PFSK-1 (cell line): ENCODE data around the gene SLC6A2.

ENCODE experiments used
- FOXP2 ChIP-seq: optimal IDR thresholded peaks from 2 replicates; pipeline ENCODE3; 2011; ENCODE audit warnings: borderline replicate concordance, control low read depth, inconsistent platforms; ENCODE audit not compliant: insufficient read depth; ENCODE audit errors: extremely low read length, extremely low read depth
- POLR2AphosphoS5 ChIP-seq: IDR thresholded peaks from 2 replicates; pipeline ENCODE4 v1.6.1; 2012; ENCODE audit warnings: low read depth, mild to moderate bottlenecking, control low read depth, low read length, moderate library complexity
- REST ChIP-seq, 2 experiments: IDR thresholded peaks; 2 replicates each; pipeline versions ENCODE4 v1.6.1 to v1.8.0; 2011 to 2012; ENCODE audit warnings: low read depth in 2 of 2, low read length in 2 of 2, control low read depth in 1 of 2, inconsistent platforms in 1 of 2, mild to moderate bottlenecking in 1 of 2, moderate library complexity in 1 of 2; ENCODE audit not compliant: insufficient read depth in 1 of 2
- SIN3A ChIP-seq: IDR thresholded peaks from 2 replicates; pipeline ENCODE4 v1.6.1; 2012; ENCODE audit warnings: mild to moderate bottlenecking, low read length, moderate library complexity, borderline replicate concordance; ENCODE audit not compliant: insufficient read depth
- TAF1 ChIP-seq: IDR thresholded peaks from 2 replicates; pipeline ENCODE4 v1.6.1; 2012; ENCODE audit warnings: low read length, control low read depth, borderline replicate concordance; ENCODE audit not compliant: insufficient read depth

Gene SLC6A2

DNA sequence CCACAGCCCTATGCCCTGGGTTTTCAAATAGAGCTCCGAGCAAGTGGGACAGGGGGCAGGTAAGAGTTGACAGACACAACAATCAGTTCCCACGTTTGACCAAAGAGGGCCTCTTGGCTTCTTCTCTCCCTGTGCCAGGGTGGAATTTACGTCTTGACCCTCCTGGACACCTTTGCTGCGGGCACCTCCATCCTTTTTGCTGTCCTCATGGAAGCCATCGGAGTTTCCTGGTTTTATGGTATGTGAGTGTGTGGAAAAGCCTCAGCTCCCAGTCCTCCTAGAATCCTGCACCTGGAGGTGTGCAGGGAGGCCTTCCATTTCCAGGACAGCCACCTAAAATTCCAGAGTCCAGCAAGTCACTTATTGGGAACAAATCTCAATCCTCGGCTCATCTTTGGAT is 42.5 kb downstream of the SLC6A2 start:
- TF ChIP-seq POLR2AphosphoS5 (no peak), REST (IDR thresholded peaks at IDR 0.05; ENCODE audit: insufficient read depth in 1 of 2, low read depth in 2 of 2, low read length in 2 of 2) (no peak), SIN3A (no peak), FOXP2 (no peak), TAF1 (no peak)

DNA sequence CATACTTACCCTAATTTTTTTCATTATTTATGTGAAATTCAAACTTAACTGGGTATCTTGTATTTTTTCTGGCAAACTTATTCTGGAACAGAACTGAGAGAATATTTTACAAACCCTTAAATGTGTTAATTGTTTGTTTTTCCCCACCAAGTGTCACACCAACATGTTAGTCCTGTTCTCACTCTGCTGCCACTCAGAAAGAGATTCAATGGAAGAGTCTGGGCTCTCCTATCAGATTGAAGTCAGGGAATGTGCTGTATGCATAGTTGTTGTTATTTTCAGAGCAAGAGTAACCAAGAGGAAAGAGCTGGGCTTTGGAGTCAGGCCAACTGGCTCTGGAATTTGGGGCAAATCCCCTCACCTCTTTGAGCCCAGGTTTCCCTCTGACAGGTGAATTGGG is 43.2 kb downstream of the SLC6A2 start:
- no peak for TF ChIP-seq SIN3A
- no peak for TF ChIP-seq FOXP2
- no peak for TF ChIP-seq POLR2AphosphoS5
- no peak for TF ChIP-seq REST (IDR thresholded peaks at IDR 0.05; ENCODE audit: insufficient read depth in 1 of 2, low read depth in 2 of 2, low read length in 2 of 2)
- no peak for TF ChIP-seq TAF1

DNA sequence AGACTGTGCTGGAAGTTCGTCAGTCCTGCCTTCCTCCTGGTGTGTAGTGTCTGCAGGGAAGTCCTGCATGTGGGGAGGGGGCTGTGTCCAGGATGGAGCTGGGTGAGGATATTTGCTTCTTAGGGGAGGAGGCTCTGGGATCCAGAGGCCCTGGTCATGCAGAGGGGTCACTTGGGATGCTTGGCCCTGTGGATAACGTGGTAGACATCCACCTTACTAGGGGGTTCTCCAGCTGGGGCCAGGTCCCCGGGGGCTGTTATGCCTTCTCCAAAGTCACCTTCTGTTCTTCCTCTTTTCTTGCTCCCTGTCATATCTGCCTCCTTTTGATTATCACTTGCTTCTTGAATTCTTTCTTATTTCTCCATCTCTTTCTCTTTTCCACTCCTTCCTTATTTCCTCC is 43.8 kb downstream of the SLC6A2 start:
- TF ChIP-seq TAF1 (no peak), SIN3A (no peak), FOXP2 (no peak), REST (IDR thresholded peaks at IDR 0.05; ENCODE audit: insufficient read depth in 1 of 2, low read depth in 2 of 2, low read length in 2 of 2) (no peak), POLR2AphosphoS5 (no peak)

DNA sequence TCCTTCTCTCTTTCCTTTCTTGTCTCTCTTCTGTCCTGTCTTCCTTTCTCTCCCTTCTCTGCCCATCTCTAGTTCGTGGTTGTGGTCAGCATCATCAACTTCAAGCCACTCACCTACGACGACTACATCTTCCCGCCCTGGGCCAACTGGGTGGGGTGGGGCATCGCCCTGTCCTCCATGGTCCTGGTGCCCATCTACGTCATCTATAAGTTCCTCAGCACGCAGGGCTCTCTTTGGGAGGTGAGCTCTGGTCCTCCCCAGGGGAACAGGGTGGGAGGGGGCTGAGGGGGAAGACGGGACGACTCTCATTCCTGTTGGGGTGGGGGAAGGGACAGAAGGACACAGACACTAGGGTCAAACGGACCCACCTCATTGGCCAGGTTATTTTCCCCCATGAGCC is 44.3 kb downstream of the SLC6A2 start:
- TF ChIP-seq TAF1, result no peak
- TF ChIP-seq REST (IDR thresholded peaks at IDR 0.05; ENCODE audit: insufficient read depth in 1 of 2, low read depth in 2 of 2, low read length in 2 of 2), result no peak
- no peak for TF ChIP-seq SIN3A
- TF ChIP-seq FOXP2, result no peak
- no peak for TF ChIP-seq POLR2AphosphoS5

- TF ChIP-seq SIN3A (no peak), POLR2AphosphoS5 (no peak), FOXP2 (no peak), REST (IDR thresholded peaks at IDR 0.05; ENCODE audit: insufficient read depth in 1 of 2, low read depth in 2 of 2, low read length in 2 of 2) (no peak), TAF1 (no peak)
Observed at GRCh38 chr16:55700961-55701360, 45.2 kb downstream of the SLC6A2 start.
